ENCODE measurements around the gene TBC1D22A. TPM values are rescaled to one million over a fixed set of nuclear protein-coding genes. Genes with fewer than 3 reads are reported as not detected.

TBC1D22A gene
- total and polyA plus RNA-seq, 9 of the 15 experiments (the other 6 are each of a cell fraction or from before 2014, with no cell fraction given) = 0.20 to 11.5 (median 5.2) TPM

DNA sequence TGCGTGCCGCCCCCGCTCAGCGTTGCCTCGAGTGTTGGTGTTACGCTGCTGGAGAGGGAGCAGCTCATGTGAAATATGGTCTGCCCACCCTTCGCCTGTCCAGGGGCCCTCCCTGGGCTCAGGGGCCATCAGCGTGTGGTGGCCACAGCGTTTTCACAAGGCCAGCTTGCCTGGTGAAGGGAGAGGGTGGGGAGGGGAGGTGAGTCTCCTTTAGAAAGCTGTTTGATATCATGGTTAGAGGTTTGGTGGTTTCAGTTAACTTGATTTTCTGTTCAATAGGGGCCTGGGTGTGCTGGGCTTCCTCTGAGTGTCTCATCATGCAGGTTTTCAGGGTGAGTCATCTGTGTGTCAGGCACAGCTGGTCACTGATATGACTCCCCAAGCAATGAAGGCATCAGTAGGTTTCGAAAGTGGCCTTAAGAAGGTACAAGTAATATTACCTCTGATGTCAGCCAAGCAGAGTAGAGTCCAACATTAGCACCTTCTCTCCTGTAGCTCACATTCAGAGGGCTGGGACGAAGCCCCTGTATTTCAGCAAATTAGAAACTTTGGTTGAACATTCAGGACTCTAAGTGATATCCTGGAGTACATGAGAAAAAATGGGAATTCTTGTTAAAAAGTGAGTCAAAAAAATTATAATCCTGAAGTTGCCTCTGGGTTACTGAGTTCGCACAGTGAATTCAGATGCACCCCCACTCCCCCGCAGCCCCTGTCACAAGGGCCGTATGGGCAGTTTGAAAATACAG, 172.5 kb downstream of the TBC1D22A start (continued):
- TF ChIP-seq, protein P1, sequence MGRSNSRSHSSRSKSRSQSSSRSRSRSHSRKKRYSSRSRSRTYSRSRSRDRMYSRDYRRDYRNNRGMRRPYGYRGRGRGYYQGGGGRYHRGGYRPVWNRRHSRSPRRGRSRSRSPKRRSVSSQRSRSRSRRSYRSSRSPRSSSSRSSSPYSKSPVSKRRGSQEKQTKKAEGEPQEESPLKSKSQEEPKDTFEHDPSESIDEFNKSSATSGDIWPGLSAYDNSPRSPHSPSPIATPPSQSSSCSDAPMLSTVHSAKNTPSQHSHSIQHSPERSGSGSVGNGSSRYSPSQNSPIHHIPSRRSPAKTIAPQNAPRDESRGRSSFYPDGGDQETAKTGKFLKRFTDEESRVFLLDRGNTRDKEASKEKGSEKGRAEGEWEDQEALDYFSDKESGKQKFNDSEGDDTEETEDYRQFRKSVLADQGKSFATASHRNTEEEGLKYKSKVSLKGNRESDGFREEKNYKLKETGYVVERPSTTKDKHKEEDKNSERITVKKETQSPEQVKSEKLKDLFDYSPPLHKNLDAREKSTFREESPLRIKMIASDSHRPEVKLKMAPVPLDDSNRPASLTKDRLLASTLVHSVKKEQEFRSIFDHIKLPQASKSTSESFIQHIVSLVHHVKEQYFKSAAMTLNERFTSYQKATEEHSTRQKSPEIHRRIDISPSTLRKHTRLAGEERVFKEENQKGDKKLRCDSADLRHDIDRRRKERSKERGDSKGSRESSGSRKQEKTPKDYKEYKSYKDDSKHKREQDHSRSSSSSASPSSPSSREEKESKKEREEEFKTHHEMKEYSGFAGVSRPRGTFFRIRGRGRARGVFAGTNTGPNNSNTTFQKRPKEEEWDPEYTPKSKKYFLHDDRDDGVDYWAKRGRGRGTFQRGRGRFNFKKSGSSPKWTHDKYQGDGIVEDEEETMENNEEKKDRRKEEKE (IDR thresholded peaks at IDR 0.05; ENCODE audit: borderline replicate concordance in 1 of 2, control insufficient read depth in 1 of 2, low read depth in 2 of 2, low read length in 1 of 2) = no peak
- TF ChIP-seq ZNF551 (CRISPR knock-in tag; IDR thresholded peaks at IDR 0.05) (no peak), RBM14 (IDR thresholded peaks at IDR 0.05; ENCODE audit: borderline replicate concordance, insufficient read depth, low read depth, low read length) (no peak), RHOXF2B (CRISPR knock-in tag; conservative IDR thresholded peaks at IDR 0.05) (no peak), PURB (CRISPR knock-in tag; IDR thresholded peaks at IDR 0.05; ENCODE audit: low read depth) (no peak), TEAD1 (CRISPR knock-in tag; IDR thresholded peaks at IDR 0.05) (0 out of 4 replicates have a peak, but pooled peaks of 1 of the 2 experiments have one; percentile 35), SNRNP70 (optimal IDR thresholded peaks at IDR 0.05; ENCODE audit: low read depth, low read length) (no peak), SMARCA5 (IDR thresholded peaks at IDR 0.05) (no peak), TRIM24 (IDR thresholded peaks at IDR 0.05) (peak; percentile 50 to 63; a peak in 3 of 4 replicates), SUPT5H (IDR thresholded peaks at IDR 0.05) (no peak), HIVEP1 (CRISPR knock-in tag; IDR thresholded peaks at IDR 0.05) (no peak), RBM39 (optimal IDR thresholded peaks at IDR 0.05; ENCODE audit: low read depth, low read length) (no peak), KDM1A (IDR thresholded peaks at IDR 0.05) (peak; percentile 80 to 84; a peak in 3 of 4 replicates), MXD1 (CRISPR knock-in tag; IDR thresholded peaks at IDR 0.05; ENCODE audit: borderline replicate concordance, poor library complexity, severe bottlenecking) (no peak)
- TF ChIP-seq, protein P2, sequence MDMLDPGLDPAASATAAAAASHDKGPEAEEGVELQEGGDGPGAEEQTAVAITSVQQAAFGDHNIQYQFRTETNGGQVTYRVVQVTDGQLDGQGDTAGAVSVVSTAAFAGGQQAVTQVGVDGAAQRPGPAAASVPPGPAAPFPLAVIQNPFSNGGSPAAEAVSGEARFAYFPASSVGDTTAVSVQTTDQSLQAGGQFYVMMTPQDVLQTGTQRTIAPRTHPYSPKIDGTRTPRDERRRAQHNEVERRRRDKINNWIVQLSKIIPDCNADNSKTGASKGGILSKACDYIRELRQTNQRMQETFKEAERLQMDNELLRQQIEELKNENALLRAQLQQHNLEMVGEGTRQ (CRISPR knock-in tag; IDR thresholded peaks at IDR 0.05) = no peak
- TF ChIP-seq, protein P3, sequence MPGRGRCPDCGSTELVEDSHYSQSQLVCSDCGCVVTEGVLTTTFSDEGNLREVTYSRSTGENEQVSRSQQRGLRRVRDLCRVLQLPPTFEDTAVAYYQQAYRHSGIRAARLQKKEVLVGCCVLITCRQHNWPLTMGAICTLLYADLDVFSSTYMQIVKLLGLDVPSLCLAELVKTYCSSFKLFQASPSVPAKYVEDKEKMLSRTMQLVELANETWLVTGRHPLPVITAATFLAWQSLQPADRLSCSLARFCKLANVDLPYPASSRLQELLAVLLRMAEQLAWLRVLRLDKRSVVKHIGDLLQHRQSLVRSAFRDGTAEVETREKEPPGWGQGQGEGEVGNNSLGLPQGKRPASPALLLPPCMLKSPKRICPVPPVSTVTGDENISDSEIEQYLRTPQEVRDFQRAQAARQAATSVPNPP (IDR thresholded peaks at IDR 0.05; ENCODE audit: borderline replicate concordance, insufficient read depth, insufficient read length) = no peak
- TF ChIP-seq, protein P4, sequence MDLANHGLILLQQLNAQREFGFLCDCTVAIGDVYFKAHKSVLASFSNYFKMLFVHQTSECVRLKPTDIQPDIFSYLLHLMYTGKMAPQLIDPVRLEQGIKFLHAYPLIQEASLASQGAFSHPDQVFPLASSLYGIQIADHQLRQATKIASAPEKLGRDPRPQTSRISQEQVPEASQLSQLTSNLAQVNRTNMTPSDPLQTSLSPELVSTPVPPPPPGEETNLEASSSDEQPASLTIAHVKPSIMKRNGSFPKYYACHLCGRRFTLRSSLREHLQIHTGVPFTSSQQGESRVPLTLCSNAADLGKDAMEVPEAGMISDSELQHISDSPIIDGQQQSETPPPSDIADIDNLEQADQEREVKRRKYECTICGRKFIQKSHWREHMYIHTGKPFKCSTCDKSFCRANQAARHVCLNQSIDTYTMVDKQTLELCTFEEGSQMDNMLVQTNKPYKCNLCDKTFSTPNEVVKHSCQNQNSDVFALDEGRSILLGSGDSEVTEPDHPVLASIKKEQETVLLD (IDR thresholded peaks at IDR 0.05) = no peak
- TF ChIP-seq, protein P5, sequence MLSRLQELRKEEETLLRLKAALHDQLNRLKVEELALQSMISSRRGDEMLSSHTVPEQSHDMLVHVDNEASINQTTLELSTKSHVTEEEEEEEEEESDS (CRISPR knock-in tag; IDR thresholded peaks at IDR 0.05) = no peak
- TF ChIP-seq, protein P6, sequence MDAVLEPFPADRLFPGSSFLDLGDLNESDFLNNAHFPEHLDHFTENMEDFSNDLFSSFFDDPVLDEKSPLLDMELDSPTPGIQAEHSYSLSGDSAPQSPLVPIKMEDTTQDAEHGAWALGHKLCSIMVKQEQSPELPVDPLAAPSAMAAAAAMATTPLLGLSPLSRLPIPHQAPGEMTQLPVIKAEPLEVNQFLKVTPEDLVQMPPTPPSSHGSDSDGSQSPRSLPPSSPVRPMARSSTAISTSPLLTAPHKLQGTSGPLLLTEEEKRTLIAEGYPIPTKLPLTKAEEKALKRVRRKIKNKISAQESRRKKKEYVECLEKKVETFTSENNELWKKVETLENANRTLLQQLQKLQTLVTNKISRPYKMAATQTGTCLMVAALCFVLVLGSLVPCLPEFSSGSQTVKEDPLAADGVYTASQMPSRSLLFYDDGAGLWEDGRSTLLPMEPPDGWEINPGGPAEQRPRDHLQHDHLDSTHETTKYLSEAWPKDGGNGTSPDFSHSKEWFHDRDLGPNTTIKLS (IDR thresholded peaks at IDR 0.05; ENCODE audit: borderline replicate concordance, low read depth) = no peak

Data from K562 (cell line).